ENCODE results near the gene CCDC126. TPM values are rescaled to one million over a fixed set of nuclear protein-coding genes. Genes with fewer than 3 reads are reported as not detected.

The CCDC126 gene
- total and polyA plus RNA-seq, 9 of the 15 experiments (the other 6 are each of a cell fraction or from before 2014, with no cell fraction given) = 3.0 to 16.2 (median 5.2) TPM

DNA sequence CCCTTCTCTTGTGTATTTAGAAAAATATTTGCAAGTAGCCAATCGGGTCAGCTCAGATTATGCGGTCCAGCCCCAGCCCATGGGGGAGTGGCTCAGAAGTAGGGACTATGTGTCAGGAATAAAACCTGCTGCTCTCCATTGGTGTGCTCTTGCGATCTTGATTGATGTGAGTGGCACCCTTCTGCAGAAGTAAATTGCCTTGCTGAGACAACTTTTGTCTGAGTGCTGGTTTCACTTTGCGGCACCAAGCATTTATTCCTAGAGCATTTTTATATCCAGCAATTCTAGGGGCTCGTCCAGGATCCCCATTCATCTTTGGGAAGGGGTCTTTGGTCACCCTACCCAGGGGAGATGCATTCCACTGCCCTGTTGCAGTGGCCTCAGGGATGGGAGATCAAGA, 56.8 kb downstream of the CCDC126 start:
- Histone ChIP-seq H4K20me1 (replicated peaks; ENCODE audit: control insufficient read depth, insufficient read depth, low read length) (no peaks in the 10 kb centered on the region), H3K36me3 (ENCODE audit: control insufficient read depth, insufficient read depth, low read length) (no peaks in the 10 kb centered on the region), H3K4me3 (no peak overlapping the region), H3K27me3 (ENCODE audit: control insufficient read depth in 2 of 2, insufficient read depth in 2 of 2, low read length in 2 of 2) (peaks cover 0 to 4% of the 10 kb centered on the region in 2 experiments; a peak in 1 of 5 replicates), H3K27ac (ENCODE audit: extremely low read depth, low read depth, low read length) (no peak overlapping the region), H3K9me3 (replicated peaks; ENCODE audit: control insufficient read depth, insufficient read depth, low read depth, low read length) (peaks cover 9% of the 10 kb centered on the region), H3K4me2 (ENCODE audit: insufficient read depth, low read length) (no peak overlapping the region), H3K79me2 (ENCODE audit: control insufficient read depth, insufficient read depth, low read length) (no peaks in the 10 kb centered on the region), H3K9ac (ENCODE audit: insufficient read depth in 1 of 2, low read depth in 2 of 2, low read length in 2 of 2) (no peak overlapping the region), H2AFZ (ENCODE audit: low read depth, low read length) (no peak overlapping the region), H3K9me1 (ENCODE audit: control insufficient read depth, insufficient read depth, low read length) (no peaks in the 10 kb centered on the region), H3K4me1 (replicated peaks in 1 of 2; ENCODE audit: control insufficient read depth in 2 of 2, insufficient read depth in 2 of 2, low read length in 2 of 2) (peaks cover 0 to 2% of the 10 kb centered on the region in 2 experiments; a peak in 1 of 5 replicates)
- no peak for FAIRE-seq
- ChIA-PET CTCF (ENCODE audit: low intra/inter-chr PET ratio) (no interaction called here), POLR2A (no interaction called here)
- ATAC-seq = no peak
- in situ Hi-C loops (cut with MboI) = no loop called here
- 29% methylated on average over 5 of the region's 5 CpGs for WGBS (ENCODE audit: insufficient coverage, low coverage, missing lambda C conversion rate)
- DNase-seq (ENCODE audit: extremely low read depth in 1 of 4, low spot score in 3 of 4) = no peak
- intact Hi-C loops (cut with micrococcal nuclease) = loop anchor here (5.0 kb wide), 2 partner anchors 43 to 58 kb away; partner anchors contain the start of gene STK31
- no TSS peak for BruUV-seq (replicated peaks)
- no peak for TF ChIP-seq ZC3H4 (CRISPR knock-in tag; IDR thresholded peaks at IDR 0.05; ENCODE audit: borderline replicate concordance)
- TF ChIP-seq POLR2G (IDR thresholded peaks at IDR 0.05; ENCODE audit: low read depth, low read length) = no peak
- no peak for TF ChIP-seq RBM34 (IDR thresholded peaks at IDR 0.05; ENCODE audit: borderline replicate concordance, insufficient read depth, low read length)
- TF ChIP-seq TCFL5 (CRISPR knock-in tag; conservative IDR thresholded peaks at IDR 0.05) = no peak
- TF ChIP-seq HEY1 (CRISPR knock-in tag; IDR thresholded peaks at IDR 0.05; ENCODE audit: borderline replicate concordance) = no peak
- no peak for TF ChIP-seq SMARCE1 (IDR thresholded peaks at IDR 0.05)
- TF ChIP-seq TBL1XR1 (IDR thresholded peaks at IDR 0.05; ENCODE audit: low read length in 2 of 2) = no peak
- TF ChIP-seq ASH1L (IDR thresholded peaks at IDR 0.05; ENCODE audit: borderline replicate concordance, low read depth, partially characterized antibody) = no peak
- peak in 1 of 2 experiments; percentile 95; a peak in 2 of 3 replicates for TF ChIP-seq CBX3 (IDR thresholded peaks at IDR 0.05; ENCODE audit: borderline replicate concordance in 1 of 2, low read length in 2 of 2)
- TF ChIP-seq CBX5 (IDR thresholded peaks at IDR 0.05; ENCODE audit: borderline replicate concordance, low read depth) = peak; percentile 87; the same call in 1 of the 2 replicates
- TF ChIP-seq, protein P1, sequence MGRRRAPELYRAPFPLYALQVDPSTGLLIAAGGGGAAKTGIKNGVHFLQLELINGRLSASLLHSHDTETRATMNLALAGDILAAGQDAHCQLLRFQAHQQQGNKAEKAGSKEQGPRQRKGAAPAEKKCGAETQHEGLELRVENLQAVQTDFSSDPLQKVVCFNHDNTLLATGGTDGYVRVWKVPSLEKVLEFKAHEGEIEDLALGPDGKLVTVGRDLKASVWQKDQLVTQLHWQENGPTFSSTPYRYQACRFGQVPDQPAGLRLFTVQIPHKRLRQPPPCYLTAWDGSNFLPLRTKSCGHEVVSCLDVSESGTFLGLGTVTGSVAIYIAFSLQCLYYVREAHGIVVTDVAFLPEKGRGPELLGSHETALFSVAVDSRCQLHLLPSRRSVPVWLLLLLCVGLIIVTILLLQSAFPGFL (CRISPR knock-in tag; IDR thresholded peaks at IDR 0.05) = no peak
- TF ChIP-seq, protein P2, sequence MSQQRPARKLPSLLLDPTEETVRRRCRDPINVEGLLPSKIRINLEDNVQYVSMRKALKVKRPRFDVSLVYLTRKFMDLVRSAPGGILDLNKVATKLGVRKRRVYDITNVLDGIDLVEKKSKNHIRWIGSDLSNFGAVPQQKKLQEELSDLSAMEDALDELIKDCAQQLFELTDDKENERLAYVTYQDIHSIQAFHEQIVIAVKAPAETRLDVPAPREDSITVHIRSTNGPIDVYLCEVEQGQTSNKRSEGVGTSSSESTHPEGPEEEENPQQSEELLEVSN (IDR thresholded peaks at IDR 0.05; ENCODE audit: borderline replicate concordance in 1 of 2, extremely low read depth in 1 of 2, insufficient read depth in 1 of 2, insufficient read length in 1 of 2, low read depth in 1 of 2, low read length in 1 of 2, poor library complexity in 1 of 2, severe bottlenecking in 1 of 2) = no peak
- TF ChIP-seq PTRF (tag; IDR thresholded peaks at IDR 0.05) = no peak
- TF ChIP-seq COPS2 (conservative IDR thresholded peaks at IDR 0.05) = no peak
- TF ChIP-seq SAP30 (IDR thresholded peaks at IDR 0.05; ENCODE audit: borderline replicate concordance, insufficient read depth, low read depth, low read length, poor library complexity, severe bottlenecking) = no peak
- 0 out of 2 replicates have a peak, but pooled peaks have one; percentile 50 for TF ChIP-seq ZNF561 (CRISPR knock-in tag; conservative IDR thresholded peaks at IDR 0.05)
- TF ChIP-seq, protein P3, sequence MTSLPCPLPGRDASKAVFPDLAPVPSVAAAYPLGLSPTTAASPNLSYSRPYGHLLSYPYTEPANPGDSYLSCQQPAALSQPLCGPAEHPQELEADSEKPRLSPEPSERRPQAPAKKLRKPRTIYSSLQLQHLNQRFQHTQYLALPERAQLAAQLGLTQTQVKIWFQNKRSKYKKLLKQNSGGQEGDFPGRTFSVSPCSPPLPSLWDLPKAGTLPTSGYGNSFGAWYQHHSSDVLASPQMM (CRISPR knock-in tag; IDR thresholded peaks at IDR 0.05) = no peak
- TF ChIP-seq, protein P4, sequence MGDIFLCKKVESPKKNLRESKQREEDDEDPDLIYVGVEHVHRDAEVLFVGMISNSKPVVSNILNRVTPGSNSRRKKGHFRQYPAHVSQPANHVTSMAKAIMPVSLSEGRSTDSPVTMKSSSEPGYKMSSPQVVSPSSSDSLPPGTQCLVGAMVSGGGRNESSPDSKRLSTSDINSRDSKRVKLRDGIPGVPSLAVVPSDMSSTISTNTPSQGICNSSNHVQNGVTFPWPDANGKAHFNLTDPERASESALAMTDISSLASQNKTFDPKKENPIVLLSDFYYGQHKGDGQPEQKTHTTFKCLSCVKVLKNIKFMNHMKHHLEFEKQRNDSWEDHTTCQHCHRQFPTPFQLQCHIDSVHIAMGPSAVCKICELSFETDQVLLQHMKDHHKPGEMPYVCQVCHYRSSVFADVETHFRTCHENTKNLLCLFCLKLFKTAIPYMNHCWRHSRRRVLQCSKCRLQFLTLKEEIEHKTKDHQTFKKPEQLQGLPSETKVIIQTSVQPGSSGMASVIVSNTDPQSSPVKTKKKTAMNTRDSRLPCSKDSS (IDR thresholded peaks at IDR 0.05; ENCODE audit: low read depth, partially characterized antibody) = peak; percentile 95
